Smooth muscle cell (in vitro differentiated cells): ENCODE data around the gene TPCN1. TPM values are rescaled to one million over a fixed set of nuclear protein-coding genes. Genes with fewer than 3 reads are reported as not detected.

Source experiments
- DNase-seq: peaks from one replicate; lab custom pipeline; 2025; ENCODE audit not compliant: unreplicated experiment; lab: John Stamatoyannopoulos, UW
- H2AFZ ChIP-seq: fragments of 200-600 bp; sonication (generic); 2 replicates; pipeline ENCODE4 v1.6.0; 2016; ENCODE audit warnings: antibody characterized with exemption, low read depth, mild to moderate bottlenecking
- H3F3A ChIP-seq: fragments of 200-600 bp; sonication (generic); 2 replicates; pipeline ENCODE4 v1.6.0; 2017; ENCODE audit warnings: antibody characterized with exemption, low read depth
- H3K27ac ChIP-seq: fragments of 200-600 bp; sonication (generic); 2 replicates; pipeline ENCODE4 v1.5.1; 2016; ENCODE audit warnings: low read depth, mild to moderate bottlenecking
- H3K27me3 ChIP-seq: fragments of 200-600 bp; sonication (generic); 2 replicates; pipeline ENCODE4 v1.6.1; 2016; ENCODE audit warnings: low read depth, mild to moderate bottlenecking
- H3K36me3 ChIP-seq: fragments of 200-600 bp; sonication (generic); 2 replicates; pipeline ENCODE4 v1.5.1; 2016; ENCODE audit warnings: low read depth
- H3K4me1 ChIP-seq: fragments of 200-600 bp; sonication (generic); 2 replicates; pipeline ENCODE4 v1.5.1; 2016; ENCODE audit warnings: low read depth
- H3K4me2 ChIP-seq: fragments of 200-600 bp; sonication (generic); 2 replicates; pipeline ENCODE4 v1.6.0; 2016; ENCODE audit warnings: mild to moderate bottlenecking
- H3K4me3 ChIP-seq: fragments of 200-600 bp; sonication (generic); 2 replicates; pipeline ENCODE4 v1.5.1; 2016; ENCODE audit warnings: mild to moderate bottlenecking
- H3K79me2 ChIP-seq: fragments of 200-600 bp; sonication (generic); 2 replicates; pipeline ENCODE4 v1.6.0; 2016; ENCODE audit warnings: low read depth, mild to moderate bottlenecking
- H3K9ac ChIP-seq: fragments of 200-600 bp; sonication (generic); 2 replicates; pipeline ENCODE4 v1.6.0; 2016; ENCODE audit warnings: low read depth
- H3K9me3 ChIP-seq: fragments of 200-600 bp; sonication (generic); replicated peaks from 2 replicates; pipeline ENCODE4 v1.5.1; 2016; ENCODE audit warnings: low read depth
- H4K20me1 ChIP-seq: fragments of 200-600 bp; sonication (generic); 2 replicates; pipeline ENCODE4 v1.6.0; 2016; ENCODE audit warnings: low read depth
- whole genome bisulfite sequencing: methylation state at CpG from one replicate; pipeline ENCODE4 v1.1.7; 2016; ENCODE audit warnings: low lambda C conversion rate; 5-methylcytosine and 5-hydroxymethylcytosine counted together
- polyA plus RNA-seq: library from polyadenylated mRNA; unstranded; fragments of >200 nt; fragmentation: Nextera tagmentation; extraction: Ambion mirVana; gene quantifications from 2 replicates; pipeline ENCODE4 v1.2.1, GENCODE V29; 2016
- total RNA-seq: library from RNA; depleted of rRNA; stranded (reverse); fragments of >200 nt; gene quantifications from 2 replicates; pipeline ENCODE4 v1.2.3, GENCODE V29; 2014
- TF ChIP-seq, protein P1 (sequence below): fragments of 200-600 bp; sonication (generic); IDR thresholded peaks from 2 replicates; pipeline ENCODE4 v1.5.1; 2017; ENCODE audit warnings: borderline replicate concordance, mild to moderate bottlenecking, antibody characterized with exemption; ENCODE audit not compliant: insufficient read depth, poor library complexity, severe bottlenecking

The TPCN1 gene
- total and polyA plus RNA-seq, 2 experiments from 2014 or later = 12.9 to 29.2 TPM

DNA sequence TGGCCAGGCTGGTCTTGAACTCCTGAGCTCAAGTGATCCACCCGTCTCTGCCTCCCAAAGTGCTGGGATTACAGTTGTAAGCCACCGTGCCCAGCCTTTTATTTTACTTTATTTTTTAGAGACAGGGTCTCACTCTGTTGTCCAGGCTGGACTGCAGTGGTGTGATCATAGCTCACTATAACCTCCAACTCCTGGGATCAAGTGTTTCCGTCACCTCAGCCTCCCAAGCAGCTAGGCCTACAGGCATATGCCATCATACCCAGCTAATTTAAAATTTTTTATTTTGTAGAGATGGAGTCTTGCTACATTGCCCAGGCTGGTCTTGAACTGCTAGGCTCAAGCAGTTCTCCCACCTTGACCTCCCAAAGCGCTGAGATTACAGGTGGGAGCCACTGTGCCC lies 3.7 kb downstream of the TPCN1 start:
- Histone ChIP-seq H3F3A (peaks cover 20% of the 10 kb centered on the region), H3K4me1 (peaks cover 8% of the 10 kb centered on the region), H3K4me2 (no peak overlapping the region), H4K20me1 (no peaks in the 10 kb centered on the region), H3K79me2 (peaks cover 6% of the 10 kb centered on the region), H3K9ac (no peak overlapping the region), H3K27ac (no peak overlapping the region), H3K36me3 (no peaks in the 10 kb centered on the region), H3K9me3 (no peaks in the 10 kb centered on the region), H3K4me3 (no peak overlapping the region), H2AFZ (no peak overlapping the region), H3K27me3 (no peaks in the 10 kb centered on the region)
- TF ChIP-seq, protein P1, sequence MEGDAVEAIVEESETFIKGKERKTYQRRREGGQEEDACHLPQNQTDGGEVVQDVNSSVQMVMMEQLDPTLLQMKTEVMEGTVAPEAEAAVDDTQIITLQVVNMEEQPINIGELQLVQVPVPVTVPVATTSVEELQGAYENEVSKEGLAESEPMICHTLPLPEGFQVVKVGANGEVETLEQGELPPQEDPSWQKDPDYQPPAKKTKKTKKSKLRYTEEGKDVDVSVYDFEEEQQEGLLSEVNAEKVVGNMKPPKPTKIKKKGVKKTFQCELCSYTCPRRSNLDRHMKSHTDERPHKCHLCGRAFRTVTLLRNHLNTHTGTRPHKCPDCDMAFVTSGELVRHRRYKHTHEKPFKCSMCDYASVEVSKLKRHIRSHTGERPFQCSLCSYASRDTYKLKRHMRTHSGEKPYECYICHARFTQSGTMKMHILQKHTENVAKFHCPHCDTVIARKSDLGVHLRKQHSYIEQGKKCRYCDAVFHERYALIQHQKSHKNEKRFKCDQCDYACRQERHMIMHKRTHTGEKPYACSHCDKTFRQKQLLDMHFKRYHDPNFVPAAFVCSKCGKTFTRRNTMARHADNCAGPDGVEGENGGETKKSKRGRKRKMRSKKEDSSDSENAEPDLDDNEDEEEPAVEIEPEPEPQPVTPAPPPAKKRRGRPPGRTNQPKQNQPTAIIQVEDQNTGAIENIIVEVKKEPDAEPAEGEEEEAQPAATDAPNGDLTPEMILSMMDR = no peak
- WGBS = 92% methylated on average over 4 of the region's 4 CpGs
- no peak for DNase-seq

DNA sequence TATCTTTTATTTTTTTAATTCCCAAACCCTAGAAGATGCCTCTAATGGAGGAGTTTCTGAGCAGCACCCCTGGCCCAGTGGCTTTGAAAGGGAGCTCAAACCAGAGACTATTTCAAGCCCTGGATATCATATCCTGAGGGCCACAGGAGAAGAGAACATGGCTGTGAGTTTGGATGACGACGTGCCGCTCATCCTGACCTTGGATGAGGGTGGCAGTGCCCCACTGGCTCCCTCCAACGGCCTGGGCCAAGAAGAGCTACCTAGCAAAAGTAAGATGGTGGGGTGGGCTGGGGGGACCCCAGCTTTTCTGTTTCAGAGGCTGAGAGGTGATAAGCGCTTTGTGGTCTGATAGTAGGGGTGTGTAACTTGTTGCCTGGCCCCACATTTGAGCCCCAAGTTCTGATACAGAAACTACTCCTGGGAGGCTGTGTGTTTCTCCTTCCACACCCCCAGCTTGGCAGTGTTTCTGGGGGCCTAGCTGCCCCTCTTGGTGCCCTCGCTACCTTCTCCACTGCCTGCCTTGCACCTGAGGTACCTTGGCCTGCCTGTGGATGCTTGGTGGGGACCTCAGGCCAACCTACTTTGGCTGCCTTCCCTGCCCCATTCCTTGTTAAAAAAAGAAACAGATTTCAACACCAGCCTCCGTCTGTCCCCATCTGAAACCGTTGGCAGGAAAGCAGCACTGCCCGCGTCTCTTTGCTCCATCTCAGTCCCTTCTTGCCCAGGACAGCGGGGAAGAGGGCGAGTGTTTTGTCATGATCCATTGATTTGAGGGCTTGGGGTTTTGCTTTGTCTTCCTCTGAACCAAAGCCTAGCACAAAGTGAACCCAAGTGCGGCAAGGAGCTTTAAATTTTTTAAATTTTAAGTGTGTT lies 5.7 kb downstream of the TPCN1 start:
- 91% methylated on average over 13 of the region's 13 CpGs for WGBS
- peaks cover 7% of the 10 kb centered on the region for H3K4me1 ChIP-seq

DNA sequence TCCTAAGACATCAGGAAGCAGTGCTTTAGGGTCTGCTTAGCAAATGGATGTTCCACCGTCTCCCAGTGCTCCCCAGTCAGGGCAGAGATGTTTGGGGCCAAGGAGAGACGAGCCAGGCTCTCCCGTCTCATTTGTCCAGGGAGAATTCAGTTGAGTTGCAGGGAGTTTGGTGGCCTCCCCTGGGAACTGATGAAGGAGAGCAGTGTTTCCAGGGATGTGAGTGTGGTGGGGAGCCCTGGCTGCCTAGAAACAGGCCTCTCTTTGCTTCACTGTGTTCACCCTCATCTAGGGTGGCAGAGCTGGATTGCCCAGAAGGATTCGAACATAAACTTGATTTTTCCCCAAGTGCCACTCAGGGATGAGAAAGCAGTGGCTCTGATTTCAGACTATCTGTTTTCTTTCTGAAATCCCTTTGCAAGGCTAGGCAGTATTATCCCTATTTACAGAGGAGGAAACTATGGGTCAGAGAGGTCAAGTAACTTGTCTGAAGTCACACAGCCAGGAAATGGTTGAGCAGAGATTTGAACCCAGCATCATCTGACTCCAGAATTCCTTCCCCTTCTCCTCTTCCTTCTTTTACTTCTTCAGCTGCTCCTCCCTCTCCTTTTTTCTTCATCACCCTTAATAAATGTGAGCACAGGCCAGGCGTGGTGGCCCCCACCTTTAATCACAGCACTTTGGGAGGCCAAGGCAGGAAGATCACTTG lies 6.6 kb downstream of the TPCN1 start:
- Histone ChIP-seq H3K9ac (no peak overlapping the region), H3K79me2 (no peaks in the 10 kb centered on the region), H3F3A (peaks cover 12% of the 10 kb centered on the region), H3K4me3 (no peak overlapping the region), H3K36me3 (no peaks in the 10 kb centered on the region), H2AFZ (no peak overlapping the region), H3K27me3 (no peaks in the 10 kb centered on the region), H3K27ac (no peak overlapping the region), H3K4me1 (peaks cover 8% of the 10 kb centered on the region), H4K20me1 (no peaks in the 10 kb centered on the region), H3K4me2 (no peak overlapping the region), H3K9me3 (no peaks in the 10 kb centered on the region)
- TF ChIP-seq, protein P1 = no peak
- WGBS = 96% methylated on average over 5 of the region's 5 CpGs
- no peak for DNase-seq

More for the DNA sequence above, 5.7 kb downstream of the TPCN1 start:
- H3K4me2 ChIP-seq = no peak overlapping the region
- H3F3A ChIP-seq = peaks cover 20% of the 10 kb centered on the region
- H3K36me3 ChIP-seq = no peaks in the 10 kb centered on the region
- no peaks in the 10 kb centered on the region for H3K27me3 ChIP-seq
- TF ChIP-seq, protein P1 = no peak
- H2AFZ ChIP-seq = no peak overlapping the region
- no peak overlapping the region for H3K4me3 ChIP-seq
- no peaks in the 10 kb centered on the region for H3K9me3 ChIP-seq
- no peak overlapping the region for H3K9ac ChIP-seq
- DNase-seq = no peak
- H4K20me1 ChIP-seq = no peaks in the 10 kb centered on the region
- peaks cover 1% of the 10 kb centered on the region for H3K79me2 ChIP-seq
- no peak overlapping the region for H3K27ac ChIP-seq
